Kidney (tissue), 14 donors: ENCODE data around the gene THEMIS. TPM values are rescaled to one million over a fixed set of nuclear protein-coding genes. Genes with fewer than 3 reads are reported as not detected.

ENCODE experiments used
- DNase-seq, 5 donors: peaks; one replicate each; pipeline ENCODE4 v3.0.0-alpha.2; 2013 to 2020
- FAIRE-seq: peaks from 2 replicates; lab custom pipeline; 2012; peaks lifted over from hg19 to GRCh38; lab: Jason Lieb, UNC
- H3K27ac ChIP-seq, 2 donors: one replicate each; pipeline ENCODE4 v1.7.0; 2013; ENCODE audit warnings: low read depth in 2 of 2, low read length in 2 of 2, inconsistent platforms in 1 of 2
- H3K27me3 ChIP-seq: one replicate; pipeline ENCODE4 v1.7.1; 2013; ENCODE audit warnings: low read length, inconsistent platforms; ENCODE audit not compliant: control insufficient read depth, insufficient read depth
- H3K36me3 ChIP-seq, 3 donors: one replicate each; pipeline versions ENCODE4 v1.7.0 to v1.7.1; 2013; ENCODE audit warnings: low read length in 3 of 3, control low read depth in 1 of 3, inconsistent platforms in 1 of 3; ENCODE audit not compliant: insufficient read depth in 3 of 3, control insufficient read depth in 2 of 3
- H3K4me1 ChIP-seq, 3 donors: one replicate each; pipeline versions ENCODE4 v1.7.0 to v1.7.1; 2013; ENCODE audit warnings: low read length in 3 of 3, inconsistent platforms in 1 of 3, low read depth in 1 of 3; ENCODE audit not compliant: control insufficient read depth in 2 of 3, insufficient read depth in 2 of 3
- H3K4me3 ChIP-seq, 3 donors: one replicate each; pipeline versions ENCODE4 v1.7.0 to v1.8.1; 2013; ENCODE audit warnings: low read length in 3 of 3, control low read depth in 1 of 3, inconsistent platforms in 1 of 3
- H3K9ac ChIP-seq, 3 donors: one replicate each; pipeline versions ENCODE4 v1.7.0 to v1.7.1; 2013; ENCODE audit warnings: low read length in 3 of 3, control low read depth in 1 of 3, inconsistent platforms in 1 of 3
- H3K9me3 ChIP-seq, 3 donors: one replicate each; pipeline versions ENCODE4 v1.7.0 to v1.7.1; 2013; ENCODE audit warnings: low read length in 3 of 3, control low read depth in 1 of 3, inconsistent platforms in 1 of 3; ENCODE audit not compliant: control insufficient read depth in 2 of 3, insufficient read depth in 1 of 3
- intact Hi-C: fragments of 100-400 bp; cut with DNase I; formaldehyde crosslinking; loops from one replicate; pipeline ENCODE4 v1.11.1; 2022
- polyA plus RNA-seq: library from polyadenylated mRNA; stranded (reverse); fragments of 350-450 nt; fragmentation: Illumina TruSeq; extraction: RNeasy Lipid Tissue Mini Kit (QIAGEN cat#74804); gene quantifications from one replicate; pipeline ENCODE4 v1.2.3, GENCODE V29; 2014; ENCODE audit warnings: low read depth, low replicate concordance; ENCODE audit not compliant: insufficient read depth
- total RNA-seq: library from RNA; stranded (reverse); fragmentation: NEBNext Ultra II Directional; extraction: Animal tissue kit (Norgen Biotek cat#: 25700); gene quantifications from one replicate; pipeline ENCODE4 v1.2.1, GENCODE V29; 2021
- TF ChIP-seq, protein P1 (sequence below): IDR thresholded peaks from 3 replicates; pipeline ENCODE4 v1.5.1; 2012; ENCODE audit warnings: mild to moderate bottlenecking, moderate library complexity, borderline replicate concordance; ENCODE audit not compliant: insufficient read depth; ENCODE audit errors: extremely low read depth
- donor health status: control.
- donor health status: control.
- donor health status: control.
- donor health status: control.
- donor health status: control.
- donor health status: DM: yes; HTN: yes; CAD: no.
- donor health status: Normal renal cell carcinoma (clear cell type).

Gene THEMIS
- total and polyA plus RNA-seq, 2 donors from 2014 or later = 3.3 TPM; not detected in 1

DNA sequence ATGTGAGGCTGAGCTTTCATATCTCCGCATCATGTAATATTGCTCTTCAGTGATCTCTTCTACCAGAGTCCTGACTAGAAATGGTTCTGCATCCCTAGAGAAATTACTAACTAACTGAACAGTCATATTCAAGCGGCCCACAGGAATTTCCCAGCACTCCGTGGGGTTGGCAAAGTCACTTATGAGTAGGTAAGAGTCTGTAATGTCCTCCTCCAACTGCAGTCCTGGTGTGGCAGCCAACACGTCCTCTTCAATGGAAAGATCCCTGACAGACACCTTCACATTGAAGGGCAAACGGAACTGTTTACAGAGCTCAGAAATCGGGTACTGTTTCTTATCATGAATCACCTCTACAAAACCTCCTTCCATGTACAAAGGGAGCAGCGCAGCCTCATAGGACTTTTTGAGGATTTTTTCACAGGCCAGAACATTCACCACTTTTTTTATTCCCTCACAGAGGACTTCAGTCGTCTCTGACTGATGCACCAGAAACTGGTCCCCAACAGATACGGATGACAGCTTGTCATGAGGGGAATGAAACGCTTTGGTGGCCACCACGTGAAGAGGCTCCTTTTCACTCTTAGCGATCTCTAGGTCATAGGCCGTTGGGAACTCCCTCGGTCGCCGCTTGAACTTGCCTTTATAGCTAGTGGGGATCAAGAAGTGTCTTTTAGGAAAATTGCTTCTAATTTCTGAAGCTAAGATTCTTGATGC, 87.7 kb downstream of the THEMIS start:
- no peak for FAIRE-seq
- no peak overlapping the region for H3K27ac ChIP-seq
- intact Hi-C loops = no loop called here
- no peaks in the 10 kb centered on the region for H3K27me3 ChIP-seq
- no peaks in the 10 kb centered on the region for H3K4me1 ChIP-seq
- no peak overlapping the region for H3K4me3 ChIP-seq
- H3K9ac ChIP-seq = no peak overlapping the region
- TF ChIP-seq, protein P1, sequence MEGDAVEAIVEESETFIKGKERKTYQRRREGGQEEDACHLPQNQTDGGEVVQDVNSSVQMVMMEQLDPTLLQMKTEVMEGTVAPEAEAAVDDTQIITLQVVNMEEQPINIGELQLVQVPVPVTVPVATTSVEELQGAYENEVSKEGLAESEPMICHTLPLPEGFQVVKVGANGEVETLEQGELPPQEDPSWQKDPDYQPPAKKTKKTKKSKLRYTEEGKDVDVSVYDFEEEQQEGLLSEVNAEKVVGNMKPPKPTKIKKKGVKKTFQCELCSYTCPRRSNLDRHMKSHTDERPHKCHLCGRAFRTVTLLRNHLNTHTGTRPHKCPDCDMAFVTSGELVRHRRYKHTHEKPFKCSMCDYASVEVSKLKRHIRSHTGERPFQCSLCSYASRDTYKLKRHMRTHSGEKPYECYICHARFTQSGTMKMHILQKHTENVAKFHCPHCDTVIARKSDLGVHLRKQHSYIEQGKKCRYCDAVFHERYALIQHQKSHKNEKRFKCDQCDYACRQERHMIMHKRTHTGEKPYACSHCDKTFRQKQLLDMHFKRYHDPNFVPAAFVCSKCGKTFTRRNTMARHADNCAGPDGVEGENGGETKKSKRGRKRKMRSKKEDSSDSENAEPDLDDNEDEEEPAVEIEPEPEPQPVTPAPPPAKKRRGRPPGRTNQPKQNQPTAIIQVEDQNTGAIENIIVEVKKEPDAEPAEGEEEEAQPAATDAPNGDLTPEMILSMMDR = no peak
- DNase-seq = no peak
- no peaks in the 10 kb centered on the region for H3K9me3 ChIP-seq
- no peaks in the 10 kb centered on the region for H3K36me3 ChIP-seq

DNA sequence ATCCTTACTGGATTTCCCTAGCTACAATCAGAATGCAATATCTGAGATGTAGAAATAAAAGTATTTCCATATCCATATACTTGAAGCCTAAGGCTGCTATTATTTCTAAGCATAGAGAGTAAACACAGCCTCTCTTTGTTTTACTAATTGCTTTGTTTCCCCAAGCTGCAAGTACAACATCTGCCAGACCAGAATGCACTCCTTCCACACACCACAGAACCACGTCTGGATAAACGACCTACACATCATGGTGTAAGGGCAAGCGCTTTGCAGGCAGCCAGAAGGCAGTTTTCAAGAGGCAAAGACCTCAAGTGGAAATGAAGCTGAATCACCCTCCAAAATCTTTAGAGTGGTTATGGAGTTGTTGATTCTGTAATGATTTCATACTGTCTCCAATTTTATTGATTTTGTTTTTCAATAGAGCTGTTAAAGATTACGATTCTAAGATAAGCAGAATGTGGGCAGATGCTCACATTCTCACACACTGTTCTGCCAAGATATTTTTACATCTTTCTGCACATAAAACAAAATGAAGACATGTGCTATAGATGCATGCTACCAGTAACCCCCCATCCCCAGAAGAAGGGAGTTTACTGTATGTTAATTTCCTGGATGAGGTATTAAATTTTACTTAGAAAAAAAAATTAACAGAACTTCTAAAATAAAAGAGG, 88.8 kb downstream of the THEMIS start:
- intact Hi-C loops = no loop called here
- FAIRE-seq = no peak
- DNase-seq = no peak
- H3K4me3 ChIP-seq = no peak overlapping the region
- TF ChIP-seq, protein P1 = no peak
- H3K27ac ChIP-seq = no peak overlapping the region
- H3K27me3 ChIP-seq = no peaks in the 10 kb centered on the region
- H3K36me3 ChIP-seq = no peaks in the 10 kb centered on the region
- H3K9ac ChIP-seq = no peak overlapping the region
- no peaks in the 10 kb centered on the region for H3K9me3 ChIP-seq
- no peaks in the 10 kb centered on the region for H3K4me1 ChIP-seq

DNA sequence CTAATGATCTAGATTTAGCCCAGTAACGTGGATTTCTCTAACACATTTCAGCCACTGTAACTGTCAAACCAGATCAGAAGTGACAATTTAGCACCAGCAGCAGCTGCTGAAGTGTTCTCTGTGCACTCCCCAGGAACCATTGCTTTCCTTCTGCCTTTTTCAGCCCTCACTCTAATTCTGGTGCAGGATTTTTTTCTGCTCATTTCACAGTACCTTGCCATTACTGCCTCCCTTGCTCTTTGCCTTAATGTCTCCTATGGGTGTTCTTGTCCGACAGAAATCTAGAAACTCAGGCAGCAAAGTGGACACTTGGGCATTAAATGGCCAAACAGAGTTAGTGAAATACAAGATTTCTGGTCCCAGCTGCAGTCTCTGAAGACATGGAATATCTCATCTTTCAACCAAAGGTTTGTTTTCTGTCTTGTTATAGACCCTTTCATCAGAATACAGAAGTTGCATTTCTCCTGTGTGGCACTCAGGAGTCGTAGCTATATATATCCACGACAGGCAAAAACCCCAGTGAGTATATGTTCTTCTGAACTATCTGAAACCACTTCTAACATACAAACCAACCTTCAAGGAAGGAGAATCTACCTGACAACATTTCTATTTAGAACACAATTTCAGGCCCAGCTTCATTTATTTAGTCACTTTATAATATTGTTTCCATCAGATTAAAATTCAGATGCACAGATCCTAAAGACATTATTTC, 92.9 kb downstream of the THEMIS start:
- H3K4me1 ChIP-seq = no peaks in the 10 kb centered on the region
- TF ChIP-seq, protein P1 = no peak
- H3K27ac ChIP-seq = no peak overlapping the region
- no peak for FAIRE-seq
- intact Hi-C loops = no loop called here
- DNase-seq = no peak
- H3K4me3 ChIP-seq = no peak overlapping the region
- H3K9ac ChIP-seq = no peak overlapping the region
- no peaks in the 10 kb centered on the region for H3K27me3 ChIP-seq
- H3K36me3 ChIP-seq = no peaks in the 10 kb centered on the region
- H3K9me3 ChIP-seq = no peaks in the 10 kb centered on the region
